H1 (cell line): ENCODE results near the gene PTPMT1. TPM values are rescaled to one million over a fixed set of nuclear protein-coding genes. Genes with fewer than 3 reads are reported as not detected.

Experiments used
- CTCF ChIA-PET: fragments of 300-600 bp; sonication (Branson Sonifier 250); formaldehyde crosslinking; loops from one replicate; lab custom pipeline; 2021; ENCODE audit not compliant: partially characterized antibody; lab: Charles Lee
- POLR2A ChIA-PET: fragments of 300-600 bp; sonication (Branson Sonifier 250); formaldehyde crosslinking; loops from one replicate; lab custom pipeline; 2021; ENCODE audit warnings: inconsistent platforms; ENCODE audit not compliant: partially characterized antibody; lab: Charles Lee
- DNase-seq, 2 experiments: peaks; one replicate each; pipeline versions ENCODE4 v3.0.0 to v3.0.0-alpha.2; 2010 to 2022; ENCODE audit warnings: low spot score in 2 of 2, low read depth in 1 of 2, mixed read lengths in 1 of 2
- FAIRE-seq: peaks from 2 replicates; lab custom pipeline; 2011; peaks lifted over from hg19 to GRCh38; lab: Jason Lieb, UNC
- H2AFZ ChIP-seq: 2 replicates; pipeline ENCODE4 v1.8.1; 2012; ENCODE audit warnings: low read length, inconsistent platforms
- H2AK5ac ChIP-seq: 2 replicates; pipeline ENCODE4 v1.6.1; 2013; ENCODE audit warnings: low read depth, low read length
- H2BK120ac ChIP-seq: replicated peaks from 2 replicates; pipeline ENCODE3; 2013; ENCODE audit warnings: low read depth, low read length, inconsistent platforms
- H2BK12ac ChIP-seq: 2 replicates; pipeline ENCODE4 v1.6.1; 2013; ENCODE audit warnings: low read depth, low read length
- H2BK15ac ChIP-seq: 2 replicates; pipeline ENCODE4 v1.6.1; 2013; ENCODE audit warnings: low read length
- H2BK20ac ChIP-seq: 2 replicates; pipeline ENCODE4 v1.6.1; 2013; ENCODE audit warnings: low read length
- H2BK5ac ChIP-seq: 2 replicates; pipeline ENCODE4 v1.6.1; 2013; ENCODE audit warnings: low read depth, low read length
- H3K14ac ChIP-seq: 2 replicates; pipeline ENCODE4 v1.6.1; 2013; ENCODE audit warnings: inconsistent platforms; ENCODE audit not compliant: insufficient read length
- H3K18ac ChIP-seq: 2 replicates; pipeline ENCODE4 v1.6.1; 2013; ENCODE audit warnings: low read length; ENCODE audit errors: extremely low read depth
- H3K23ac ChIP-seq: 2 replicates; pipeline ENCODE4 v1.6.1; 2013; ENCODE audit warnings: inconsistent platforms; ENCODE audit not compliant: insufficient read length
- H3K23me2 ChIP-seq: 2 replicates; pipeline ENCODE4 v1.6.1; 2013; ENCODE audit warnings: low read depth, low read length
- H3K27ac ChIP-seq: 2 replicates; pipeline ENCODE4 v1.6.1; 2011; ENCODE audit warnings: low read depth, low read length, inconsistent platforms
- H3K27me3 ChIP-seq, 4 experiments: replicated peaks in 1 of 4; 1 replicate in 1 of 4; 2 replicates in 3 of 4; pipeline versions ENCODE4 v1.6.1 to v1.8.1; 2011 to 2013; ENCODE audit warnings: low read length in 3 of 4, mild to moderate bottlenecking in 3 of 4, inconsistent platforms in 2 of 4, mixed read lengths in 2 of 4, moderate library complexity in 1 of 4; ENCODE audit not compliant: control insufficient read depth in 3 of 4, insufficient read depth in 3 of 4; ENCODE audit errors: extremely low read depth in 1 of 4
- H3K36me3 ChIP-seq, 4 experiments: 2 replicates each; pipeline versions ENCODE4 v1.6.1 to v1.8.1; 2011 to 2013; ENCODE audit warnings: mild to moderate bottlenecking in 4 of 4, low read length in 3 of 4, moderate library complexity in 2 of 4, control low read depth in 1 of 4, inconsistent platforms in 1 of 4; ENCODE audit not compliant: insufficient read depth in 4 of 4, control insufficient read depth in 2 of 4
- H3K4ac ChIP-seq: replicated peaks from 2 replicates; pipeline ENCODE3; 2013; ENCODE audit warnings: low read length, low read depth, mixed read lengths, inconsistent platforms; ENCODE audit not compliant: insufficient read length
- H3K4me1 ChIP-seq, 4 experiments: replicated peaks in 1 of 4; 1 replicate in 1 of 4; 2 replicates in 3 of 4; pipeline versions ENCODE4 v1.6.1 to v1.8.1; 2011 to 2013; ENCODE audit warnings: low read length in 3 of 4, inconsistent platforms in 2 of 4, mixed read lengths in 1 of 4; ENCODE audit not compliant: insufficient read depth in 4 of 4, control insufficient read depth in 3 of 4
- H3K4me2 ChIP-seq, 2 experiments: 2 replicates each; pipeline versions ENCODE4 v1.6.1 to v1.8.1; 2011 to 2013; ENCODE audit warnings: low read depth in 2 of 2, low read length in 2 of 2, control low read depth in 1 of 2, inconsistent platforms in 1 of 2, mild to moderate bottlenecking in 1 of 2; ENCODE audit not compliant: insufficient read depth in 1 of 2
- H3K4me3 ChIP-seq, 4 experiments: fragments of 200-600, 300-600 bp in 1 of 4; sonication (generic), shearing (Covaris generic), sonication (Bioruptor Twin) in 1 of 4; 2 replicates each; pipeline versions ENCODE4 v1.5.1 to v1.8.1; 2011 to 2016; ENCODE audit warnings: low read length in 4 of 4, low read depth in 3 of 4, control low read depth in 2 of 4, inconsistent platforms in 2 of 4, mild to moderate bottlenecking in 2 of 4, mixed read lengths in 1 of 4, moderate library complexity in 1 of 4; ENCODE audit not compliant: insufficient read depth in 2 of 4; ENCODE audit errors: extremely low read depth in 1 of 4
- H3K56ac ChIP-seq: replicated peaks from 2 replicates; pipeline ENCODE3; 2013; ENCODE audit warnings: low read depth, mild to moderate bottlenecking, mixed read lengths, low read length, inconsistent platforms; ENCODE audit not compliant: insufficient read length
- H3K79me1 ChIP-seq: 2 replicates; pipeline ENCODE4 v1.6.1; 2013; ENCODE audit warnings: low read depth, low read length, control low read depth
- H3K79me2 ChIP-seq, 2 experiments: 2 replicates each; pipeline versions ENCODE4 v1.6.1 to v1.8.1; 2012 to 2013; ENCODE audit warnings: low read length in 2 of 2, mild to moderate bottlenecking in 2 of 2, inconsistent platforms in 1 of 2; ENCODE audit not compliant: insufficient read depth in 2 of 2, control insufficient read depth in 1 of 2
- H3K9ac ChIP-seq, 4 experiments: replicated peaks in 1 of 4; 1 replicate in 1 of 4; 2 replicates in 3 of 4; pipeline versions ENCODE4 v1.6.1 to v1.8.1; 2011 to 2013; ENCODE audit warnings: low read depth in 3 of 4, low read length in 3 of 4, control low read depth in 2 of 4, mild to moderate bottlenecking in 2 of 4, moderate library complexity in 2 of 4, inconsistent platforms in 1 of 4; ENCODE audit errors: extremely low read depth in 1 of 4
- H3K9me3 ChIP-seq, 2 experiments: 2 replicates each; pipeline versions ENCODE4 v1.6.1 to v1.8.1; 2012 to 2013; ENCODE audit warnings: mild to moderate bottlenecking in 2 of 2, moderate library complexity in 2 of 2, control low read depth in 1 of 2, inconsistent platforms in 1 of 2, low read depth in 1 of 2, low read length in 1 of 2, mixed read lengths in 1 of 2; ENCODE audit not compliant: insufficient read depth in 2 of 2
- H4K20me1 ChIP-seq, 2 experiments: replicated peaks in 1 of 2; 2 replicates each; pipeline versions ENCODE3 to v1.8.1; 2011 to 2013; ENCODE audit warnings: inconsistent platforms in 2 of 2, low read length in 2 of 2, mild to moderate bottlenecking in 1 of 2; ENCODE audit not compliant: insufficient read depth in 2 of 2, control insufficient read depth in 1 of 2
- H4K5ac ChIP-seq: 2 replicates; pipeline ENCODE4 v1.6.1; 2013; ENCODE audit warnings: low read length, low read depth, mixed read lengths, inconsistent platforms; ENCODE audit not compliant: insufficient read length
- H4K8ac ChIP-seq: 2 replicates; pipeline ENCODE4 v1.8.0; 2013; ENCODE audit warnings: mild to moderate bottlenecking, moderate library complexity, low read length, inconsistent platforms; ENCODE audit not compliant: insufficient read depth; ENCODE audit errors: extremely low read depth
- H4K91ac ChIP-seq: replicated peaks from 2 replicates; pipeline ENCODE3; 2013; ENCODE audit warnings: low read length, mixed read lengths, inconsistent platforms; ENCODE audit not compliant: insufficient read length
- BCL11A ChIP-seq, 2 experiments: IDR thresholded peaks; one replicate each; pipeline ENCODE4 v1.6.1; 2011; ENCODE audit warnings: low read depth in 2 of 2, low read length in 2 of 2, mild to moderate bottlenecking in 2 of 2
- CTCF ChIP-seq, 3 experiments: IDR thresholded peaks; 1 replicate in 2 of 3; 2 replicates in 1 of 3; pipeline versions ENCODE4 v1.5.1 to v1.6.1; 2011; ENCODE audit warnings: low read length in 3 of 3, mild to moderate bottlenecking in 3 of 3, inconsistent platforms in 2 of 3, low read depth in 1 of 3, moderate library complexity in 1 of 3; ENCODE audit not compliant: insufficient read depth in 1 of 3; ENCODE audit errors: control extremely low read depth in 1 of 3
- EP300 ChIP-seq, 2 experiments: IDR thresholded peaks; 1 replicate in 1 of 2; 2 replicates in 1 of 2; pipeline ENCODE4 v1.6.1; 2011 to 2012; ENCODE audit warnings: low read depth in 2 of 2, low read length in 2 of 2, mild to moderate bottlenecking in 2 of 2, borderline replicate concordance in 1 of 2, inconsistent platforms in 1 of 2, moderate library complexity in 1 of 2
- MAFK ChIP-seq: IDR thresholded peaks from 2 replicates; pipeline ENCODE4 v1.6.1; 2012; ENCODE audit warnings: low read depth, mild to moderate bottlenecking, improper control_type of control experiment, low read length
- WGBS, 2 experiments: shearing (Covaris generic) in 1 of 2; methylation state at CpG; one replicate each; pipeline versions ENCODE4 v1.1.6 to v1.1.7; 2013 to 2015; ENCODE audit warnings: low lambda C conversion rate in 2 of 2, mixed read lengths in 2 of 2, inconsistent platforms in 1 of 2, low coverage in 1 of 2, missing lambda C conversion rate in 1 of 2; ENCODE audit not compliant: insufficient replicate concordance in 2 of 2, insufficient coverage in 1 of 2, insufficient read length in 1 of 2; ENCODE audit errors: extremely low coverage in 1 of 2, missing lambda C conversion rate in 1 of 2; 5-methylcytosine and 5-hydroxymethylcytosine counted together
- polyA plus RNA-seq, 7 experiments: library from polyadenylated mRNA; depleted of rRNA in 3 of 7; stranded (reverse) in 5 of 7; unstranded in 2 of 7; fragments of >200 nt in 5 of 7; fragments of 200-250 nt in 2 of 7; gene quantifications; 1 replicate in 5 of 7; 2 replicates in 1 of 7; 4 replicates in 1 of 7; pipeline versions ENCODE4 v1.2.1 to v1.2.3, GENCODE V29; 2011 to 2013; ENCODE audit warnings: missing spikeins in 2 of 7, mixed read lengths in 2 of 7
- total RNA-seq: library from RNA; stranded (reverse); fragmentation: NEBNext Ultra II Directional; extraction: Animal tissue kit (Norgen Biotek cat#: 25700); gene quantifications from 2 replicates; pipeline ENCODE4 v1.2.1, GENCODE V29; 2021

Gene PTPMT1
- total and polyA plus RNA-seq, 2 of the 8 experiments (the other 6 are each of a cell fraction or from before 2014, with no cell fraction given), result 44.8 to 105 TPM

DNA sequence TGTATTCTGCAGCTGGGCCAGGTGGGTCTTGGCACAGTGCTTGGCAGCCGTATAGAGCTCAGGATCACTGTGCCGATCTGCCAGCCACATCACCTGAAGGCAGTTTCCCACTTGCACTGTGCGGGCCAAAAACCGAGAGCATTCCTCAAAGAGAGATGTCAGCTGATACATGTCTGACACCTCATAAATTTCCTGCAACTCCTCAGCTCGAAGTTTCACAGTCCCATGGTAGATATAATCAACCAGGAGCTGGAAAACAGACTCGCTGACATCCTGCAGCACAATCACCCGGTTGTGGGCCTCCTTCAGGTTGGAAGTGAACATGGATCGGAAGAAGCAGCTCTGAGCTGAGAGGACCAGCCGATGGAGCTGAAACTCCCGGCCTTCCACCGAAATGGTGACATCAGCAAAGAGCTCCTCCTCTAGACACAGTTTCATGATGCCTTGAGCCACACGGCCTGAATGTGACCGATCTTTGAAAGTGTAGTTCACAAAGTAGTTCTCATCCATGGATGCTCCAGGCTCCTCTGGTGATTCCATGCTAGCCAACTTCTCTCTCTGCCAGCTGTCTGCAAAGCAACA is 12.2 kb downstream of the PTPMT1 start:
- Histone ChIP-seq H3K4me3 (peak overlapping the region; percentile 83 to 93 (median 90); a peak in 5 of 8 replicates), H3K9ac (peak overlapping the region in 1 of 4 experiments; percentile 98; a peak in 2 of 7 replicates)

More for the DNA sequence above, 12.2 kb downstream of the PTPMT1 start:
- Histone ChIP-seq H3K4ac (no peak overlapping the region), H2BK20ac (no peak overlapping the region), H3K79me1 (peaks cover 2% of the 10 kb centered on the region; the same call in 1 of the 2 replicates), H3K56ac (no peak overlapping the region), H3K23ac (no peak overlapping the region), H3K4me2 (peak overlapping the region; percentile 70 to 85), H4K20me1 (peaks cover 0 to 4% of the 10 kb centered on the region in 2 experiments), H3K36me3 (peaks cover 17 to 39% (median 31%) of the 10 kb centered on the region in 4 experiments), H2AFZ (no peak overlapping the region), H3K18ac (no peak overlapping the region), H4K5ac (no peak overlapping the region), H3K4me1 (peaks cover 0 to 5% (median 2%) of the 10 kb centered on the region in 4 experiments; a peak in 2 of 7 replicates), H2BK5ac (no peak overlapping the region), H3K9me3 (no peaks in the 10 kb centered on the region), H2BK15ac (no peak overlapping the region; the same call in 1 of the 2 replicates), H3K14ac (no peak overlapping the region), H2AK5ac (no peak overlapping the region), H3K23me2 (peaks cover 4% of the 10 kb centered on the region; the same call in 1 of the 2 replicates), H4K8ac (no peak overlapping the region), H3K79me2 (peaks cover 0 to 30% of the 10 kb centered on the region in 2 experiments; a peak in 3 of 4 replicates), H2BK12ac (no peak overlapping the region), H2BK120ac (no peak overlapping the region), H3K27me3 (no peaks in the 10 kb centered on the region), H4K91ac (no peak overlapping the region), H3K27ac (peak overlapping the region; percentile 6; the same call in 1 of the 2 replicates)
- no peak for TF ChIP-seq CTCF (IDR thresholded peaks at IDR 0.05; ENCODE audit: control extremely low read depth in 1 of 3, insufficient read depth in 1 of 3, low read depth in 1 of 3, low read length in 3 of 3)
- no peak for TF ChIP-seq BCL11A (IDR thresholded peaks at IDR 0.05; ENCODE audit: low read depth in 2 of 2, low read length in 2 of 2)
- no peak for TF ChIP-seq EP300 (IDR thresholded peaks at IDR 0.05; ENCODE audit: borderline replicate concordance in 1 of 2, low read depth in 2 of 2, low read length in 2 of 2)
- TF ChIP-seq MAFK, result no peak
- CTCF ChIA-PET, result interaction anchor here (0.7 to 2.0 kb wide), 8 partner anchors 9 to 1555 kb away, joined by 3 to 7 read pairs (median 3); partner anchors contain the start of genes C1QTNF4 and FAM180B
- no peak for DNase-seq
- no peak for FAIRE-seq
- WGBS, 2 experiments, result 94% methylated on average over 13 of the region's 13 CpGs; no CpG with 5 or more reads in 1 of the 2 experiments
- POLR2A ChIA-PET, result interaction anchor here (0.7 to 6.2 kb wide), 13 partner anchors 8 to 112 kb away, joined by 3 to 83 read pairs (median 6); partner anchors contain the start of genes C1QTNF4, CELF1, FAM180B and PTPMT1
